Activated gamma-delta T cell treated with anti-CD3 and anti-CD28 coated beads, Interleukin-2, amount 50 U/mL, for 16 hours (primary cell): ENCODE data around the gene MAGEC1.
"Not testable (repeated sequence)": the region's sequence is repeated elsewhere in the genome, so short reads cannot be mapped to it uniquely, and the experiment has no call there.

Source experiments
- DNase-seq: peaks from one replicate; pipeline ENCODE4 v3.0.0-alpha.2; 2020; ENCODE audit warnings: low read depth

Gene MAGEC1

GRCh38 chrX:141903400-141904155 is at the start of gene MAGEC1:
Gene MAGEC1 (plus strand): TSS chrX:141903894. CDS start chrX:141905073, 1,179 bp downstream.
- no peak for DNase-seq

- no peak for DNase-seq
These were observed 46.2 kb upstream of the MAGEC1 start for GRCh38 chrX:141857479-141857878.

- DNase-seq: no peak
These were observed 24.1 kb upstream of the MAGEC1 start for GRCh38 chrX:141879616-141880015.

GRCh38 chrX:141888811-141889210 is 14.9 kb upstream of the MAGEC1 start:
- DNase-seq: not testable (repeated sequence)

GRCh38 chrX:141894733-141895132 is 9.0 kb upstream of the MAGEC1 start:
- no peak for DNase-seq

- no peak for DNase-seq
These were observed 6.0 kb upstream of the MAGEC1 start for GRCh38 chrX:141897690-141898089.

GRCh38 chrX:141902366-141902765 is 1.3 kb upstream of the MAGEC1 start:
- no peak for DNase-seq

- no peak for DNase-seq
These were observed 568 bp downstream of the MAGEC1 start for GRCh38 chrX:141904262-141904661.

GRCh38 chrX:141917801-141918200 is 14.1 kb downstream of the MAGEC1 start:
- no peak for DNase-seq

- DNase-seq: no peak
These were observed 20.6 kb downstream of the MAGEC1 start for GRCh38 chrX:141924293-141924692.

- no peak for DNase-seq
These were observed 24.7 kb downstream of the MAGEC1 start for GRCh38 chrX:141928432-141928831.

- DNase-seq: no peak
These were observed 30.5 kb downstream of the MAGEC1 start for GRCh38 chrX:141934059-141934641.

- no peak for DNase-seq
These were observed 32.0 kb downstream of the MAGEC1 start for GRCh38 chrX:141935645-141936044.

- DNase-seq: no peak
These were observed 32.4 kb downstream of the MAGEC1 start for GRCh38 chrX:141936080-141936479.

- no peak for DNase-seq
These were observed 37.5 kb downstream of the MAGEC1 start for GRCh38 chrX:141941234-141941633.

GRCh38 chrX:141945426-141945825 is 41.7 kb downstream of the MAGEC1 start:
- no peak for DNase-seq

- DNase-seq: no peak
These were observed 43.7 kb downstream of the MAGEC1 start for GRCh38 chrX:141947350-141947749.

- no peak for DNase-seq
These were observed 48.9 kb downstream of the MAGEC1 start for GRCh38 chrX:141952603-141953002.

GRCh38 chrX:141958675-141959074 is 55.0 kb downstream of the MAGEC1 start:
- DNase-seq: no peak
